GM19455 (cell line): ENCODE results near the gene ADAT3.
"Not testable (repeated sequence)": the region's sequence is repeated elsewhere in the genome, so short reads cannot be mapped to it uniquely, and the experiment has no call there.

Experiments used
- ATAC-seq: cut with Tn5 transposase; IDR thresholded peaks from one replicate; pipeline ENCODE4 v1.9.1; 2021; ENCODE audit not compliant: unreplicated experiment

ADAT3 gene

DNA sequence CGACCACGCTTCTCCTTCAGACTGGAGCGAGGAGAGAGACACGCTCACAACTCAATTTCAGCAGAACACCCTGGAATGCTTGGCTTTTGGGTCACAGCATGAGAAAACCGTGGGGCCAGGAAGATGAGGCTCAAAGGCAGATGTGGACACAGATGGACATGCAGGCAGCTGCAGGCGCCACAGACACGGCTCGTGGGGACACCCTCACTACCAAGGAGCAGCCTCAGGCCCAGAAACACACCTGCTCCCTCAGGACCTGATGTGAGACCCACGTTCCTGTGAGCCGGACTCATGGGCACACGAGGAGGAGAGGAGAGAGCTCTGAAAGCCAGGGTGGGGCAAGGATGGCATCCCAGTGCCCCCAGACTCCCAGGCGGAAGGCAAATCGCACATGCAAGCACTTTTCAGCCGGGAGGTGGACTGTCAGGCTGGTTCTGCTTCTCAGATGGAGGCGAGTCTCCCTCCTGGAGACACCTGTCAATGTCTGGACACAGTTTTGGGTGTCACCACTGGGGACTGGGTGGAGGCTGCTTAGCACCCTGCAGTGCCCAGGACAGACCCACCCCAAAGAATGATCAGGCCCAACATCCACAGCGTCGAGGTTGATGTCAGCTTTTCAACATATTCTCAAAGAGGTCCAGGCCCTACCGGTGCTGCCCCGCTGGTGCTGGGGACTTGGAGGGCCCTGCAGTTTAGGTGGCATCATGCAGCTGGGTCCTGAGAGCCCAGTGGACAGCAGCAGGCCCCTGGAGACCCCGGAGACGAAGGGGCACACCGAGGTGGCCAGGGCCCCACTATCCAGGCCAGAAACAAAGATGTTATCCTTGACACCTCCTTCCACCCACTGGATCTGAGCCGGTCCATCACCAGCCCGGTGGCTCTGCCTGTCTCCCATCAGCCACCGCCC is 22.2 kb upstream of the ADAT3 start:
- ATAC-seq = no peak

DNA sequence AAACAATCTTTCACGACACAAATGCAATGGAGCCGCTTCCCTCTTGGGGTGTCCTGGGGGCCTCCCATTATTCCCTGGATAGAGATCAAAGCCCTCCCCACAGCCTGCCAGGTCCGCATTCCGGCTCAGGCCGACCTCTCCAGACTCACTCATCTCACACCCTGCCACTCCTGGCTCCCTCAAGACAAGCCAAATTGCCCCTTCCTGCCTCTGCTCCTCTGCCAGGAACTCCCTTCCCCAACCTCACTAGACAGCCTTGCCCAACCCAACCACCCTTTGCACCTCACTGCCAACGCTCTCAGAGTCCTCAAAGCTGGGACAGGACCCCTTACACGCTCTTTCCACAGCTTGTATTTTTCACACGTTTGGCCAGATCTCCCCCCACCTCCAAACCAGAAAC is 21.4 kb upstream of the ADAT3 start:
- no peak for ATAC-seq

GRCh38 chr19:1884291-1884718 is 20.9 kb upstream of the ADAT3 start:
- no peak for ATAC-seq

- peak; percentile 9 for ATAC-seq
Measured at GRCh38 chr19:1884719-1885334, 20.4 kb upstream of the ADAT3 start.

- ATAC-seq = peak; percentile 60
Measured at GRCh38 chr19:1885398-1886119, 19.6 kb upstream of the ADAT3 start, which contains the start of gene ABHD17A. ABHD17A (minus strand) TSS chr19:1885496; CDS start chr19:1881566, 3,930 bp downstream.

DNA sequence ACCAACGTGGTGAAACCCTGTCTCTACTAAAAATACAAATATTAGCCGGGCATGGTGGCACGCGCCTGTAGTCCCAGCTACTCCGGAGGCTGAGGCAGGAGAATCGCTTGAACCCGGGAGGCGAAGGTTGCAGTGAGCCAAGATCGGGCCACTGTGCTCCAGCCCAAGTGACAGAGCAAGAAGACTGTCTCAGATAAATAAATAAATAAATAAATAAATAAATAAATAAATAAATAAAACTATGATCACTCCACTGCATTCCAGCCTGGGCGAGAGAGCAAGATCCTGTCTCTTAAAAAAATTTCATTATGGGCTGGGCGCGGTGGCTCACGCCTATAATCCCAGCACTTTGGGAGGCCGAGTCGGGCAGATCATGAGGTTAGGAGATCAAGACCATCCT is 18.8 kb upstream of the ADAT3 start:
- ATAC-seq = not testable (repeated sequence)

GRCh38 chr19:1888385-1888784 is 16.8 kb upstream of the ADAT3 start:
- ATAC-seq = no peak

DNA sequence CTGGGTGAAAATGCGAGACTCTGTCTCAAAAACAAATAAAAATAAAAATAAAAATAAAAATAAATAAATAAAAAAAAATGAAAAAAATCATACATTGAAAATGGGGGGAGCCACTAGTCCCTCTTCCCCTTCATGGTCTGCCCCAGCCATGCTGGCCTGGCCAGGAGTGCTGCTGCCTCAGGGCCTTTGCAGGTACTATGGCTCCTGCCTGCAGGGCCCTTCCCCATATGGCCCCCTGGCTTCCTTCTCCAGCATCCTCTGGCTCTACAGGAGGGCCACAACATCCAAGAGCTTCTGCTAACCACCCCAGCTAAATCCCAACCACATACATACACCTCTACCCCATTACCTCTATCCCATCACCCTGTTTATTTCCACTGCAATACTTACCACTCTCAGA is 15.3 kb upstream of the ADAT3 start:
- ATAC-seq = no peak

DNA sequence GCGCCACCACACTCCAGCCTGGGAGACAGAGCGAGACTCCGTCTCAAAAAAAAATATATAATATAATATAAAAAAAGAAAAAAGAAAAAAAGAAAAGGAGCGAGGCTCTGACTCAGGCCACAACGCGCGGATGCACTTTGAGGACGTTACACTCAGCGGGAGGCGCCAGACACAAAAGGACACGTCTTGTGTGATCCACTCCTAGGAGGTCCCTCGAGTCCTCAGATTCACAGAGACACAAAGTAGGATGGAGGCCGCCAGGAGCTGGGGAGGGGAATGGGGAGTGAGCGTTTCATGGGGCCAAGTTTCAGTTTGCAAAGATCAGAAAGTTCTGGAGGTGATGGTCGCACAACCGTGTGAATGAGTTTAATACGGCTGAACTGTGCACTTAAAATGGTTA is 11.4 kb upstream of the ADAT3 start:
- ATAC-seq = no peak

- no peak for ATAC-seq
Measured at GRCh38 chr19:1896508-1896907, 8.7 kb upstream of the ADAT3 start.

- ATAC-seq = no peak
Measured at GRCh38 chr19:1901940-1902404, 3.2 kb upstream of the ADAT3 start.

GRCh38 chr19:1902923-1903322 is 2.3 kb upstream of the ADAT3 start:
- ATAC-seq = no peak

DNA sequence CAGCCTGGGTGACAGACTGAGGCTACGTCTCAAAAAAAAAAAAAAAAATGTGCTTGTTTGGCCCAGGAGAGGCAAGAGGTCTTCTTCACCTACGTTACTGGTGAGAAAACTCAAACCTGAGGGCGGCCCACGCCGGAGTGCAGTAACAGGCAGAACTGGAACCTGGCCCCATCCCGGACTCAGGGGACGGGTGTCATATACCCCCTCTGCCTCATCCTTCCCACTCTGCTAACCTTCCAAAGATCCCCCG is 414 bp upstream of the ADAT3 start:
- no peak for ATAC-seq

DNA sequence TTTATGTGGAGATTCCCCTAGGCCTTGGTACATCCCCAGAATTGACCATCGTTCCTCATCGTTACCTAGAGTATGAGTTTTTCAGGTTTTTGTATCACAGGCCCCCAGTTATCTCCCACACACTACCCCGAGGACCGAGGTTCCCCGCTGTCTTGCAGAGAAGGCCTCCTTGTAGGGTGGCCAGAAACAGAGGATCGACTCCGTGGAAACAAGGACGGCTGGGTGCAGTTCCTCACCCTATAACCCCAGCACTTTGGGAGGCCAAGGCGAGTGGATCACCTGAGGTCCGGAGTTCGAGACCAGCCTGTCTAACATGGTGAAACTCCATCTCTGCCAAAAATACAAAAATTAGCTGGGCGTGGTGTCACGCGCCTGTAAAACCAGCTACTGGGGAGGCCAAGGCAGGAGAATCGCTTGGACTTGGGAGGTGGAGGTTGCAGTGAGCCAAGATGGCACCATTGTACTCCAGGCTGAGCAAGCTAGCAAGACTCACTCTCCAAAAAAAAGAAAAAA is 720 bp downstream of the ADAT3 start:
- no peak for ATAC-seq

- no peak for ATAC-seq
Measured at GRCh38 chr19:1906985-1907562, 1.9 kb downstream of the ADAT3 start.

DNA sequence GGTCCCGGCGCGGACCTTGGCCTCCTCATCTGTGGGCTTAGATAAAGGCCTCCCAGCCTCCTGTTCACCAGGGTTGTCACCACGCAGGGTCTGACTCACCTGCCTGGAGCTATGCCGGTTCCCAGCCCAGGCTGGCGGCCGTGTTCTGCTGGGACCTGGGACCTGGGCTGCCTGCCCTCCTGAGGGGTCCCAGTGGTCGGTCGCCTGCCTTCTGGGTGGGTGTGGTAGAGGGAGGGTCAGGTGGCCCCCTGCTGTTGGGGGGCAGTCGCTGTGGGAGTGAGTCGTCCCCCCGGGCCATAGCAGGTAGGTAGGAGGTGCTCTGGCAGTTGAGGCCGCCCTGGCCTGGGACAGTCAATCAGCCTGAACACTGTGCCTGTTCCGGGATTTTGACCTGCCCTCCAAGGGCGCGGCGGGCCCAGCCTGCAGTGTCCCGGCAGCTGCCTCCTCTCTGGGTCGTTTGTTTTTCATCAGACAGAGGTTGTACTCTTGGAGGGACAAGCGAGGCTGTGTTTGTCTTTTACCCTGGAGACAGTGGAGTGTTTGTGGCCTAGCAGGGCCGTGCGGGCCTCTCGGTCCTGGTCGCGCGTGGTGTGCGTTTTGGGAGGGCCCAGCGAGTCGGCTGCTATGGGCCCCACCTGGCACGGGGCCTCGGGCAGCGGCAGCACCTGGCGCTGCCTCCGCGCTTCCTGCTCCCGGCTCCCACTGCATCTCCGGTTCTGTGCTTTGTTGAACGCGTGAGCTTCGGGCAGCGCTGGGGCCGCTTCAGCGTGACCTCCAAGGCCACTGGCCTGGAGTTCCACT is 2.6 kb downstream of the ADAT3 start:
- ATAC-seq = no peak

- ATAC-seq = no peak
Measured at GRCh38 chr19:1908364-1908678, 3.1 kb downstream of the ADAT3 start.

GRCh38 chr19:1909761-1910080 is 4.5 kb downstream of the ADAT3 start:
- no peak for ATAC-seq

DNA sequence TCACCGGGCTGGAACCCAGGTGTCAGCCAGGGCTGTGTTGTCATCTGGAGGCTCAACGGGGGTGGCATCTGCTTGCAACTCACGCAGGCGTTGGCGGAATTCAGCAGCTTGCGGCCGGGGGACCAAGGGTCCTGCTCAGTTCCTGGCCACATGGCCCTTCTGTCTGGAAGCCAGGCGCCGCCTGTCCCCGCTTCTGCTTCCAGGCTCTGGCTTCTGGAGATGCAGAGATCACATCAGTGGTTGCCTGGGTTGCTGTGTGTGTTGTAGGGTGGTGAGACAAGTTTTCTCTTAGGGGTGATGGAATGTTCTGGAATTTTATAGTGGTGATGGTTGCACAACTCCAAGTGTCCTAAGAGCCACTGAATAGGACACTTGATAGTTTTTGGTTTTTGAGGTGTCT is 5.0 kb downstream of the ADAT3 start:
- ATAC-seq = no peak

DNA sequence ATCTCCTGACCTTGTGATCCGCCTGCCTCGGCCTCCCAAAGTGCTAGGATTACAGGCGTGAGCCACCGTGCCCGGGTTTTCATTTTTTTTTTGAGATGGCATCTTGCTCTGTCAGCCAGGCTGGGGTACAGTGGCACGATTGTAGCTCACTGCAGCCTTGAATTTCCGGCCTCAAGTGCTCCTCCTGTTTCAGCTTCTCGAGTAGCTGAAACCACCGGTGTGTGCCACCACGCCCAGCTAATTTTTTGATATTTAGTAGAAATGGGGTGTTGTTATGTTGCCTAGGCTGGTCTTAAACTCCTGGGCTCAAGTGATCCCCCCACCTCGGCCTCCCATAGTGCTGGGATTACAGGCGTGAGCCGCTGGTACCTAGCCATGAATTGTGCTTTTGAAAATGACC is 5.9 kb downstream of the ADAT3 start:
- ATAC-seq = no peak

DNA sequence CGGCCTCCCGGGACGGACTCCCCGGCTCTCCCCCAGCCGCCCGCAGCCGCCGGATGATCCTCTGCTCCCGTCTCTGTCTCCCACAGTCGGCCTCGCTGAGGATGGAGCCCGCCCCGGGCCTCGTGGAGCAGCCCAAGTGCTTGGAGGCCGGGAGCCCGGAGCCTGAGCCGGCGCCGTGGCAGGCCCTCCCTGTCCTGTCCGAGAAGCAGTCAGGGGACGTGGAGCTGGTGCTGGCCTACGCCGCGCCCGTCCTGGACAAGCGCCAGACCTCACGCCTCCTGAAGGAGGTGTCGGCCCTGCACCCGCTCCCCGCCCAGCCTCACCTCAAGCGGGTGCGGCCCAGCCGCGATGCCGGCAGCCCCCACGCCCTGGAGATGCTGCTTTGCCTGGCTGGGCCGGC is 6.8 kb downstream of the ADAT3 start:
- ATAC-seq = no peak
